ENCODE measurements around the gene LPIN1.
A peak's percentile ranks its signal among the peaks of the same experiment; 100 is the strongest.
"Not testable (repeated sequence)": the region's sequence is repeated elsewhere in the genome, so short reads cannot be mapped to it uniquely, and the experiment has no call there.

Gene LPIN1

DNA sequence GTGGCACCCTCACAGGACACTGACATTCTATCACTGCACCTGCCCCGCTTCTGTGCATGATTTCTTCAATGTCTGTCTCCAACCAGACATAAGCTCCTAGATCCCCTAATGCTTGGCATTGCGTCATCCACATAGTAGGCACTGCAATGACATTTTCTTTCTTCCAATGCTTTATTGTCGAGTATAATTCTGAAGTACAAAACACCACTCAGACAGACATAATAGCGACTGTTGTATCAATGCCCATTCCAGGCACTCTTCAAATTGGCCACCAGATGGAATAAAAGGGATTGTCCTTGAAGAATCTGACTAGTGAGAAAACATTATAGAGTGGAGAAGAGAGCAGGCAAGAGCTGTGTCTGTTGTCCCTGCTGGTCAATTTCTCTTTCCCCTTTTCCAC lies 89.0 kb downstream of the LPIN1 start:
- DNase-seq (ENCODE audit: low read depth), result no peak

GRCh38 chr2:11836647-11837219 lies 90.3 kb downstream of the LPIN1 start:
- no peak for DNase-seq (ENCODE audit: low read depth)

DNA sequence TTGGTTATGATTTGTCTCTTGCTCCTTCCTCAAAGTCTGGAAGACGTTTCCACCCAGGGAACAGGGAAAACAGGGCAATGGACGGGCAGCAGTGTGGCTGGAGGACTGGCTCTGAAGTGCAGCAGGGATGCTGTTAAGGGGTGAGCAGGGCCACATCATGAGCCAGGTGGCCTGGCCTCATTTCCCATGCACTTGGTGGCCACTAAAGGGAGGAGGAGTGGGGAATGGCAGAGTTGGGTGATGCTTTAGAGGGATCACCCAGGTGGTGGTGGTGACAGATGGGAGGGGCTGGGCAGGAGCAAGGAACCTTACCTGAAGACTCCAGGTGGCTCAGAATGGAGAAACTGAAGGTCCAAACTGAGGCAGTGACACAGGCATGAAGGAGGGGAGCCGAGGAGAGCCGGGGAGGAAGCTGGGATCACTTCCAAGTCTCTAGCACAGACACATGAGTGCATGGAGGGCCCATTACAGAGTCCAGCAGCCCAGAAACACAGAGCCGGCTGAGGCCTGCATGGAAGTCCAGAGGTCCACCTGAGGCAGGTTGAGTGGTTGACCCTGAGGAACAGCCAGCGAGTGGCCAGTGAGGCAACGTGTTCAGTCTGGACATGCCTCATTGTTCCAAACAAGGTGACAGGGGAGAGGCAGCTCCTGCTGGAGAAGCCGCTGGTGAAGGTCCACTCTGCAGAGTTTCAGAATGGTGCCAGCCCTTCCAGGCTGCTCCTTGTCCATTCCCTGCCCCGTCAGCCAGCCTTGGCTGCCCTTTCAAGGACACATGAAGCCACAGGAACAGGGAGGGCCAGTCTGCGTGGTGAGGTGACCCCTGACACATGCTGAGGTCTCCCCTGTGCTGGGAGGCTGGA lies 91.7 kb downstream of the LPIN1 start:
- DNase-seq (ENCODE audit: low read depth), result no peak

GRCh38 chr2:11839916-11840315 lies 93.5 kb downstream of the LPIN1 start:
- no peak for DNase-seq (ENCODE audit: low read depth)

- DNase-seq (ENCODE audit: low read depth), result no peak
Measured at GRCh38 chr2:11842336-11842735, 95.9 kb downstream of the LPIN1 start.

GRCh38 chr2:11844798-11845197 lies 98.4 kb downstream of the LPIN1 start:
- DNase-seq (ENCODE audit: low read depth), result not testable (repeated sequence)

GRCh38 chr2:11847935-11848334 lies 101.5 kb downstream of the LPIN1 start:
- DNase-seq (ENCODE audit: low read depth), result not testable (repeated sequence)

DNA sequence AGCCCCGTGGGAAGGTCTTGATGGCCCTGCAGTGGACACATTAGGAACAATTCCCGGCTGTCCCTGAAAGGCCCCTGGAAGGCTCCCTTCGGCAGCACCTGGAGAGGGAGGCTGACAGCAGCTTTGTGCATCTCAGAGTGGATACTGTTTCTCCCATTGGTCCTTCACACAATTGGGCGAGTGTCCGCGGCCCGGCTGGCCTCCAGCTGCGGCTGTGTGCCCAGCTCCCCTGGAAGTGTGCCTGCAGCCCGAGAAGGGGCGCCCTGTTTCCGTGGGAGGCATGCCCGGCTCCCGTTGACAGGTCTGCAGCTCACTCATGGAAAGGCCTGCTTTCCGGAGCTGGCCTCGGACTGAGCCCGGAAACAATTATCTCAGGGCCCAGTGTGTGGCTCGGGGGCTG lies 103.7 kb downstream of the LPIN1 start:
- DNase-seq (ENCODE audit: low read depth), result no peak

- DNase-seq (ENCODE audit: low read depth), result no peak
Measured at GRCh38 chr2:11852526-11853196, 106.2 kb downstream of the LPIN1 start.

DNA sequence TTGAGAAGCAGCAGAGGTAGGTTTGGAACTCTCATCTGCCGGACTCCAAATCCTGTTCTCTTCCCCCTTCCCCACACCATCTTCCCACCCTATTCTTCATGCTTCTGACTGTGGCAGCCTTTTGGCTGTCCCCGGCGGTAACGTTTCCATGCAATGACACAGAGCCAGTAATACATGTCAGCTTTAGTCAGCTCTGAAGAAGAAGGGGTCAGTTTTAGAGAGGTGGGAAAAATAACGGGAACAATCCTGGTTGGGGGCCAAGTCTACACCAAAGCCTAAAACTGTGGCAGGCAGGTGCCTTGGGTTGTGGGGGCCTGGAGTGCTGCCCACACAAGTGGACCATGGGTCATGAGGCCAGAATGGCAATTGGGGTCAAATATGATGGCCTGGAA lies 106.8 kb downstream of the LPIN1 start:
- no peak for DNase-seq (ENCODE audit: low read depth)

- DNase-seq (ENCODE audit: low read depth), result no peak
Measured at GRCh38 chr2:11855064-11855760, 108.8 kb downstream of the LPIN1 start.

GRCh38 chr2:11856095-11856494 lies 109.7 kb downstream of the LPIN1 start:
- no peak for DNase-seq (ENCODE audit: low read depth)

GRCh38 chr2:11858883-11859282 lies 112.5 kb downstream of the LPIN1 start:
- no peak for DNase-seq (ENCODE audit: low read depth)

DNA sequence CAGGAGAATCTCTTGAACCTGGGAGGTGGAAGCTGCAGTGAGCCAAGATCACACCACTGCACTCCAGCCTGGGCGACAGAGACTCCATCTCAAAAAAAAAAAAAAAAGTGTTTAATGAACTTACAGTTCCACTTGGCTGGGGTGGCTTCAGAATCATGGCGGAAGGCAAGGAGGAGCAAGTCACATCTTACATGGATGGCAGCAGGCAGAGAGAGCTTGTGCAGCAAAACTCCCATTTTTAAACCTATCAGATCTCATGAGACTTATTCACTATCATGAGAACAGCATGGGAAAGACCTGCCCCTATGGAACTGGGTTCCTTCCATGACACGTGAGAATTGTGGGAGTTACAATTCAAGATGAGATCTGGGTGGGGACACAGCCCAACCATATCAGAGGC lies 113.5 kb downstream of the LPIN1 start:
- DNase-seq (ENCODE audit: low read depth), result not testable (repeated sequence)

DNA sequence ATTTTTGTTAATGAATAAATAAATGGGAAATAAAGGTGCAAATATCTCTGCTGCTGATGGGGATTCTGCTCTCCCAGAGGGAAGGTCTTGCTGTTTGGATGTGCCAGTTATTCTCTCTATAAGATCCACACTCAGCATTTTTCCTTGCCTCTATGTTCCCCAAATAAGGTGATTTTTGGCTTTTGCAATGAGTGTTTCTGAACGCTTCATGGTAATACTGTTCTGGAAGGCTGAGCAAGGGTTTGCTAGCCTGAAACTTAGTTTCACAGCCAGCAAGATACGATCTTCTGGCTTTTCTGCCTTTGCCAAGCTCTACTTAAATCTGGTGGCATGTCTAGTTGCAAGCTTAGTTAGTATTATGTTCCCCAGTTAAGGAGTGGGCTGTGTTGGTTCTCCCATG lies 114.6 kb downstream of the LPIN1 start:
- DNase-seq (ENCODE audit: low read depth), result no peak

- no peak for DNase-seq (ENCODE audit: low read depth)
Measured at GRCh38 chr2:11862049-11862448, 115.6 kb downstream of the LPIN1 start.

DNA sequence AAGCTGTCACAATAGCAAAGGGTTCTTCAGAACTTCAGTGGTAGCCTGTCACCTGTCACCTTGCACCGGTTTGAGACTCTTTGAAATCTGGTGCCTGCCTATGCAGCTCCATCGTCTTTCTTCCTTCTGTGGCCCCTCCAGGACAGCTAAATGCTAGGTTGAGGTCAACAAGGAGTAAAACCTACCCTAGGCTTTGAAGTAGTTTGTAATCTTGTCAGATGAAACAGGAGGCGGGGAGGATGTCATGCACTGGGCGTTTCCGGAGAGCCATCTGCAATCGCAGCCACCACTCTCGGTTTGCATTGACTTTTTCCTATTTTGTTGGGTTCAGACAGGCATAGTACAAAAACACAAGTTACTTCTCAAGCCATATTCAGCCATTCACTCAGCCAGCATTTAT lies 116.7 kb downstream of the LPIN1 start:
- DNase-seq (ENCODE audit: low read depth), result no peak

DNA sequence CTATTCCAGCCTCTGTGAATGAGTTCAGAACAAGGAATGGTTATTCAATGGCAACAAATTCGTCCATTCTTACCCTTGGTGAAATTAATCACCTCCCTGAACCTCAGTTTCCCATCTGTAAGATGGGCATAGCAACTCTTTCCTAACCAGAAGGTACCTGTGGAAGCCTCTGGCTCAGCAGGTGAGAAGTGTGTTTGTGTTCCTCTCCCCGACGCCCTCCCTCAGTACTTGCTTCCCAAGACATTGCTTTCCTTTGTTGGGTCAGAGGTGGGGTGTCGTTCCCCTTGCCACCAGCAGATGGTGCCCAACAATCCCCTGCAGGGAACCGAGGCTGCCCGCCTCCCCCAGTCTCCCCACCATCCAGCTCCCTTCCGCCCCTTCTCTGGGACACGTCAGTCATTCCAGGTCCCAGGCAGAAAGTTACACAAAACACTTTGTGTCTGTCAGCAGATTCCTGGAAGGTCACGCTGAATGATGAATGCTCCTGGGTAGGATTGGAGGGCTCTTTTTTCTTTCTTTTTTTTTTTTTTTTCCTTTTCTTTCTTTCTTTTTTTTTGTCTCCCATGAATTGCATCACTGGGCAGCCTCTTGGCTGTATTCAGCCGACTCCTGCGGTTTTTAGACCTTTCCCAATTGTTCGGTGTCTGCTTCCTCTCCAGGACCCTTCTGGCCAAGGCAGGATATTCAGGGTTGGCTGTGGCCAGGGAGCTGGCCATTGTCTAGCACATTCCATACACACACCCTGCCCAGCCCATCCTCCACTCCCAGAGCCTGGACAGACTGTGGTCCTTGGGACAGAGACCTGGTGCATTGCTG lies 117.3 kb downstream of the LPIN1 start:
- DNase-seq (ENCODE audit: low read depth), result peak; percentile 37

GRCh38 chr2:11864724-11865123 lies 118.3 kb downstream of the LPIN1 start:
- no peak for DNase-seq (ENCODE audit: low read depth)

GRCh38 chr2:11865378-11865777 lies 118.9 kb downstream of the LPIN1 start:
- no peak for DNase-seq (ENCODE audit: low read depth)

- no peak for DNase-seq (ENCODE audit: low read depth)
Measured at GRCh38 chr2:11865805-11866204, 119.4 kb downstream of the LPIN1 start.

Data from stimulated activated CD8-positive, alpha-beta memory T cell treated with anti-CD3 and anti-CD28 coated beads, Interleukin-7, amount 100 ng/mL, for 24 hours (primary cell).